Natural killer cell (primary cell): ENCODE results near the gene ELOVL2. TPM values are rescaled to one million over a fixed set of nuclear protein-coding genes. Genes with fewer than 3 reads are reported as not detected.

Experiments used
- ATAC-seq, 3 donors: fragments of 150-1000 bp in 2 of 3; fragments of 200-7000 bp in 1 of 3; cut with Tn5 transposase; 1 replicate in 1 of 3; 2 replicates in 2 of 3; pipeline ENCODE4 v1.10.0; 2021; ENCODE audit warnings: mild to moderate bottlenecking in 2 of 3, moderate library complexity in 2 of 3
- DNase-seq, 2 donors: peaks; one replicate each; pipeline versions ENCODE4 v3.0.0 to v3.0.0-alpha.2; 2013 to 2021; ENCODE audit warnings: mixed read lengths in 1 of 2
- H3K27ac ChIP-seq: one replicate; pipeline ENCODE4 v1.5.1; 2013; ENCODE audit warnings: mild to moderate bottlenecking, low read length
- H3K27me3 ChIP-seq: one replicate; pipeline ENCODE4 v1.6.1; 2013; ENCODE audit warnings: low read length; ENCODE audit not compliant: control insufficient read depth, insufficient read depth
- H3K36me3 ChIP-seq: one replicate; pipeline ENCODE4 v1.6.1; 2013; ENCODE audit warnings: low read length; ENCODE audit not compliant: control insufficient read depth, insufficient read depth
- H3K4me1 ChIP-seq: one replicate; pipeline ENCODE4 v1.6.1; 2013; ENCODE audit warnings: low read length; ENCODE audit not compliant: control insufficient read depth, insufficient read depth
- H3K4me3 ChIP-seq: one replicate; pipeline ENCODE4 v1.5.1; 2013; ENCODE audit warnings: low read length
- H3K9me3 ChIP-seq: one replicate; pipeline ENCODE4 v1.6.1; 2013; ENCODE audit warnings: low read length; ENCODE audit not compliant: control insufficient read depth, insufficient read depth
- H3K27ac Mint-ChIP-seq, 2 donors: one replicate each; pipeline ENCODE4 v1.8.0; 2022; ENCODE audit warnings: mild to moderate bottlenecking in 2 of 2, mixed read lengths in 2 of 2, moderate library complexity in 1 of 2
- H3K27me3 Mint-ChIP-seq, 2 donors: one replicate each; pipeline ENCODE4 v1.8.0; 2022; ENCODE audit warnings: low read depth in 2 of 2, mixed read lengths in 2 of 2
- H3K36me3 Mint-ChIP-seq: one replicate; pipeline ENCODE4 v1.8.0; 2022; ENCODE audit warnings: mixed read lengths
- H3K4me1 Mint-ChIP-seq, 2 donors: one replicate each; pipeline ENCODE4 v1.8.0; 2022; ENCODE audit warnings: mixed read lengths in 2 of 2
- H3K4me3 Mint-ChIP-seq: one replicate; pipeline ENCODE4 v1.8.0; 2022; ENCODE audit warnings: mild to moderate bottlenecking, moderate library complexity, mixed read lengths
- H3K9me3 Mint-ChIP-seq, 2 donors: one replicate each; pipeline ENCODE4 v1.8.0; 2022; ENCODE audit warnings: mixed read lengths in 2 of 2
- CTCF ChIP-seq: fragments of 200-600 bp; IDR thresholded peaks from one replicate; pipeline ENCODE4 v1.8.0; 2022; ENCODE audit warnings: antibody characterized with exemption
- WGBS: methylation state at CpG from one replicate; pipeline ENCODE4 v1.1.7; 2013; ENCODE audit warnings: missing lambda C conversion rate; ENCODE audit not compliant: insufficient coverage; 5-methylcytosine and 5-hydroxymethylcytosine counted together
- intact Hi-C: fragments of 100-400 bp; cut with micrococcal nuclease; formaldehyde crosslinking; loops from one replicate; pipeline ENCODE4 v1.14.2; 2022
- total RNA-seq, 4 donors: library from RNA; stranded (reverse); fragments of 120-200 nt in 1 of 4; gene quantifications; one replicate each; pipeline versions ENCODE4 v1.2.3 to v1.2.4, GENCODE V29; 2013 to 2022

Gene ELOVL2
- total RNA-seq, 3 donors from 2014 or later (not counting 1 experiment from before 2014, with no cell fraction given) = not detected

GRCh38 chr6:11039040-11039439 lies 5.1 kb downstream of the ELOVL2 start:
- DNase-seq = no peak
- Mint-ChIP-seq H3K4me3 (no peak overlapping the region), H3K4me1 (no peaks in the 10 kb centered on the region), H3K36me3 (no peaks in the 10 kb centered on the region), H3K27me3 (peaks cover 41 to 67% of the 10 kb centered on the region in 2 donors), H3K9me3 (no peaks in the 10 kb centered on the region), H3K27ac (no peak overlapping the region)
- no peaks in the 10 kb centered on the region for H3K36me3 ChIP-seq
- H3K4me1 ChIP-seq = peaks cover 3% of the 10 kb centered on the region
- 67% methylated on average over 1 of the region's 1 CpG for WGBS
- intact Hi-C loops = no loop called here
- H3K9me3 ChIP-seq = no peaks in the 10 kb centered on the region
- ATAC-seq = no peak
- TF ChIP-seq CTCF = no peak
- H3K4me3 ChIP-seq = no peak overlapping the region
- H3K27me3 ChIP-seq = peaks cover 20% of the 10 kb centered on the region
- no peak overlapping the region for H3K27ac ChIP-seq

- Mint-ChIP-seq H3K36me3 (no peaks in the 10 kb centered on the region), H3K9me3 (no peaks in the 10 kb centered on the region), H3K27ac (no peak overlapping the region), H3K27me3 (peaks cover 29 to 67% of the 10 kb centered on the region in 2 donors), H3K4me1 (no peaks in the 10 kb centered on the region), H3K4me3 (no peak overlapping the region)
- no peak overlapping the region for H3K27ac ChIP-seq
- intact Hi-C loops = no loop called here
- 80% methylated on average over 1 of the region's 2 CpGs for WGBS
- H3K4me3 ChIP-seq = no peak overlapping the region
- H3K9me3 ChIP-seq = no peaks in the 10 kb centered on the region
- H3K4me1 ChIP-seq = no peaks in the 10 kb centered on the region
- ATAC-seq (no peak), DNase-seq (no peak)
- TF ChIP-seq CTCF = no peak
- no peaks in the 10 kb centered on the region for H3K36me3 ChIP-seq
- peaks cover 22% of the 10 kb centered on the region for H3K27me3 ChIP-seq
These were observed 7.1 kb downstream of the ELOVL2 start for GRCh38 chr6:11036977-11037430.

- H3K9me3 ChIP-seq = no peaks in the 10 kb centered on the region
- no peaks in the 10 kb centered on the region for H3K36me3 ChIP-seq
- no peaks in the 10 kb centered on the region for H3K36me3 Mint-ChIP-seq
- H3K27me3 ChIP-seq = peaks cover 22% of the 10 kb centered on the region
- DNase-seq (no peak), ATAC-seq (no peak)
- no peak for TF ChIP-seq CTCF
- 80% methylated on average over 4 of the region's 4 CpGs for WGBS
- no peaks in the 10 kb centered on the region for H3K4me1 ChIP-seq
- no peak overlapping the region for H3K27ac Mint-ChIP-seq
- H3K27me3 Mint-ChIP-seq = peaks cover 29 to 69% of the 10 kb centered on the region in 2 donors
- H3K4me3 Mint-ChIP-seq = no peak overlapping the region
- H3K4me3 ChIP-seq = no peak overlapping the region
- no peak overlapping the region for H3K27ac ChIP-seq
- H3K9me3 Mint-ChIP-seq = no peaks in the 10 kb centered on the region
- intact Hi-C loops = no loop called here
- H3K4me1 Mint-ChIP-seq = no peaks in the 10 kb centered on the region
These were observed 7.8 kb downstream of the ELOVL2 start for GRCh38 chr6:11036351-11036740.

- H3K4me1 ChIP-seq = no peaks in the 10 kb centered on the region
- peaks cover 20% of the 10 kb centered on the region for H3K27me3 ChIP-seq
- no peaks in the 10 kb centered on the region for H3K36me3 Mint-ChIP-seq
- no peaks in the 10 kb centered on the region for H3K4me1 Mint-ChIP-seq
- peaks cover 28 to 69% of the 10 kb centered on the region in 2 donors for H3K27me3 Mint-ChIP-seq
- WGBS = 92% methylated on average over 4 of the region's 7 CpGs
- no peak for TF ChIP-seq CTCF
- H3K9me3 ChIP-seq = no peaks in the 10 kb centered on the region
- intact Hi-C loops = no loop called here
- no peaks in the 10 kb centered on the region for H3K36me3 ChIP-seq
- H3K27ac ChIP-seq = no peak overlapping the region
- no peak overlapping the region for H3K4me3 Mint-ChIP-seq
- no peak for ATAC-seq
- DNase-seq = no peak
- no peak overlapping the region for H3K27ac Mint-ChIP-seq
- H3K4me3 ChIP-seq = no peak overlapping the region
- no peaks in the 10 kb centered on the region for H3K9me3 Mint-ChIP-seq
These were observed 8.3 kb downstream of the ELOVL2 start for GRCh38 chr6:11035616-11036350.
